IPS DF 4.7 (cell line): Measurements from ENCODE around the gene RPS6KB2.
"Not testable (repeated sequence)": the region's sequence is repeated elsewhere in the genome, so short reads cannot be mapped to it uniquely, and the experiment has no call there.

Experiments used
- DNase-seq: peaks from one replicate; pipeline ENCODE4 v3.0.0-alpha.2; 2013; ENCODE audit warnings: low spot score; ENCODE audit errors: extremely low read depth

RPS6KB2 gene

DNA sequence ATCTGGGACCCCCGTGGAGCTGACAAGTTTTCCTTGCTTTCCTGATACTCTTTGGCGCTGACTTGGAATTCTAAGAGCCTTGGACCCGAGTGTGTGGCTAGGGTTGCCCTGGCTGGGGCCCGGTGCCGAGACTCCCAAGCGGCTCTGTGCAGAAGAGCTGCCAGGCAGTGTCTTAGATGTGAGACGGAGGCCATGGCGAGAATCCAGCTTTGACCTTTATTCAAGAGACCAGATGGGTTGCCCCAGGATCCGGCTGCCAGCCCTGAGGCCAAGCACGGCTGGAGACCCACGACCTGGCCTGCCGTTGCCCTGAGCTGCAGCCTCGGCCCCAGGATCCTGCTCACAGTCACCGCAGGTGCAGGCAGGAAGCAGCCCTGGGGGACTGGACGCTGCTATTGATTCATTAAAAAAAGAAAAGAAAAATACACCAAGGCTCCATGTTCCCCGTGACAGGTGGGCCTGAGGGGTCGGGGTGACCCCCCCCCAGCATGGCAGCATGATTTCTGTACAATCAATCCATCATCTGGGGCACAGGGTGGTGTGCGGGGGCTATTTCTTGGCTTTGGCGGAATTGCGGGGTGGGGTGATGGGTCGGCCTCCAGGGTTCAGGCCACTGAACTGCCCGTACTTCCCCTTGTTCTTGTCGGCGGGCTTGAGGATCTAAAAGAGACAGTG is 30.2 kb upstream of the RPS6KB2 start:
- no peak for DNase-seq

DNA sequence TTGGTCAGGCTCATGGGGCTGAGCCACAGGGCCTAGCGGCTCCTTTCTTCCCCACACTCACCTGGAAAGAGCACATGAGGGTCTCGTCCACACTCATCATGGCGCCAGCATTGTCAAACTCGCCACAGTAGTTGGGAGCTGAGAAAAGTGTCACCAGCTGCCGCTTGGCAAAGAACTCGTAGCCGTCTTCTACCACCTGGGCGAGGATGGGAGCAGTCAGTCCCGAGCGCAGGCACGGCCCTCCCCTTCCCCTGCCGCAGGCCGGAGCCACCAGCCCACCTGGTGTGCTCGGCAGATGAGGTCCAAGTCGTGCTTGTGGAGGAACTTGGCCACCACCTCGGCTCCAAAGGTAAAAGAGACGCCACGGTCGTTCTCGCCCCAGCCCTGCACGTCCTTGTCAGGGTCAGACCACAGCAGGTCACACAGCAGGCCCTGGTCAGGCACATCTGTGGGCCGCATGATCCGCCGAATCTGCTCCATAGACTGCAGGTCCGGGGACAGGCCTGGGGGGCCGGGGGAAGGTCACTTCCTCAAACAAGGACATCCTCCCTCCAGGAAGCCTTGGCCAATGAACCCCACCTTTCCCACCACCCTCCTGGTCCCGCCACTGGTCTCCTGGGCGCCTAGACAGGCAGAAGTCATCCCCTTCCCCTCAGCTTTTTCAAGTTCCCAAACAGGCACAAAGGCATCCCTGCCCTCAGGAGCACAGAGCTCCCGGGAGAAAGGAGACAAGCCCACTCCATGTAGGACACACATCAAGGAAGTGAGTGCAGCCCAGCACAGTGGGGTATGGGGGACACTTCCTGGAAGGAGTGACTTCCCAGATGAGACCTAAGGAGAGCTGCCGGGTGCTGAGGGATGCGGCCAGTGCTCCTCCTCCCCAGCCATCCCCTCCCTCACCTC is 29.4 kb upstream of the RPS6KB2 start:
- DNase-seq, result no peak

- DNase-seq, result no peak
These were observed 27.9 kb upstream of the RPS6KB2 start for GRCh38 chr11:67400251-67400941.

DNA sequence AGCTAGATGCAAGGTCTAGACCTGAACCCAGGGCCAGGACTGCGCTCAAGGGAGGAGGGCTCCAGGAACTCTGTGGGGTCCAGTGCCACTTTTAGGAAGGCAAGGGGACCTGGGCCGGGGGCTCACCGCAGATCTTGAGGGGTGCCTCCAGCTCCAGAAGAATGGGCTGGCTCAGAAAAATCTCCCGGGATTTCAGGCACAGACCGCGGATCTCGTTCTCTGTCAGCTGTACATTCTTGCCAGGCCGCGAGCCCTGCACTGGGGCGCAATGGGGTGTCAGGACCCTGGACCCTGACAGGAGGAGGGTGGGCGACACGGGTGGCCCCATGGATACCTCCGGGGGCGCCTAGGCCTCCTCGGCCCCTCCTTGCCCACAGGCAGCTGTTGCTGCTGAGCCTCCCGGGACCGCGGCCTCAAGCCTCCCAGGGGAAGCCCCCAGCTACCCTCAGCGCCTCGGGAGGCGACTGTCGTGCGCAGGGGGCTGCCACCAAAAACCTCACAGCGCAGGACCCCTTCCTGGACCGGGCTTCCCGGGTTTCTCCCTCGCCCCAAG is 27.3 kb upstream of the RPS6KB2 start:
- no peak for DNase-seq

DNA sequence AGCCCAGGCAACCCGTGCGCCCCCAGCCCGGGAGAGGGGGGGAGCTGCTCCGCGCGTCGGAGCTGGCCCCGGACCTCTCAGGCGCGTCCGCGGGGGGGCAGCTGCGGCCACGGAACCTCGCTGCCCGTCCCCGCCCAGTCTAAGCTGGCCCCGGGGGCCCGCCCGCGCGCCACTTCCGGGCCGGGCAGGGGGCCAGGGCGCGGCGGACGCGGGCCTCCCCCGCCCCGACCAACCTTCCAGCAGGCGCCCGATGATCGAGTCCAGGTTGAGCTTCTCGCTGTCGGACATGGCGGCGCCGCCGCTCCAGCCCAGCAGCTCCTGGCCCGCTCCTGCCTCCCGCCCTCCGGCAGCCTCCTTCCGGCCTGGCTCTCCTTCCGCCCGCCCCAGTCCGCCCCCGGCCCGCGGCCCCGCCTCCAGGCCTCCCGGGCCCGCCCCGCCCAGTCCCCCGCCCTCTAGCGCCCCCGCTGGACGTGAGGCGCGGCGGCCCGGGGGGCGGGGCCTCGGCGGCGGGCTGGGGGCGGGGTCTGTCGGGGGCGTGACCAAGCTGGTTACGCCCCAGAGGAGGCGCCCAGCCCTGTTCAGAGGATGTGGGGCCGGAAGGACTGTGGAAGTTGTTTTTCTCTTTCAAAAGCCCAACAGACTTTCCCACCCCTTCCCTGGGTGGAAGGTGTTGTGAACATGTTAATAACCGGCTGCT is 26.7 kb upstream of the RPS6KB2 start, which contains the start of gene PPP1CA:
TSS of gene PPP1CA (minus strand) at position 364 of the 697 bp plus-strand sequence. CDS start at position 288, 76 bp downstream.
- DNase-seq, result no peak

DNA sequence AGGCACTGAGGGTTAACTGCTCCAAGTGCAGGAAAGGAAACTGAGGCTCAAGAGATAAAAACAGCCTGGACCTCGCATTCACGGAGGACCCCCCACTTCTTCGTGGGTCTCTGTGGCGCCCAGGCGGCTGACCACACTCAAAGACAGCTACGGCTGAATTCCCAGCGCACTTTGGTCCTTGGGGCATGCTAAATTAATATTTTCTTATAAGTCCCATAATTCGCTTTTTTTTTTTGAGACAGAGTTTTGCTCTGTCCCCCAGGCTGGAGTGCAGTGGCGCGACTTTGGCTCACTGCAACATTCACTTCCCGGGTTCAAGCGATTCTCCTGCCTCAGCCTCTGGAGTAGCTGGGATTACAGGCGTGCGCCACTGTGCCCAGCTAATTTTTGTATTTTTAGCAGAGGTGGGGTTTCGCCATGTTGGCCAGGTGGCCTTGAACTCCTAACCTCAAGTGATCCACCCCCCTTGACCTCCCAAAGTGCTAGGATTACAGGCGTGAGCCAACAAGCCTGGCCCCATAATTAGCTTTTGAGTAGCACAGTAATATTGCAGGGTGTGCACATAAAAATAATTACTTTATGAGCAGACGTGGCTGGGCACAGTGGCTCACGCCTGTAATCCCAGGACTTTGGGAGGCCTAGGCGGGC is 26.0 kb upstream of the RPS6KB2 start:
- not testable (repeated sequence) for DNase-seq

GRCh38 chr11:67403085-67403484 is 25.2 kb upstream of the RPS6KB2 start:
- not testable (repeated sequence) for DNase-seq

DNA sequence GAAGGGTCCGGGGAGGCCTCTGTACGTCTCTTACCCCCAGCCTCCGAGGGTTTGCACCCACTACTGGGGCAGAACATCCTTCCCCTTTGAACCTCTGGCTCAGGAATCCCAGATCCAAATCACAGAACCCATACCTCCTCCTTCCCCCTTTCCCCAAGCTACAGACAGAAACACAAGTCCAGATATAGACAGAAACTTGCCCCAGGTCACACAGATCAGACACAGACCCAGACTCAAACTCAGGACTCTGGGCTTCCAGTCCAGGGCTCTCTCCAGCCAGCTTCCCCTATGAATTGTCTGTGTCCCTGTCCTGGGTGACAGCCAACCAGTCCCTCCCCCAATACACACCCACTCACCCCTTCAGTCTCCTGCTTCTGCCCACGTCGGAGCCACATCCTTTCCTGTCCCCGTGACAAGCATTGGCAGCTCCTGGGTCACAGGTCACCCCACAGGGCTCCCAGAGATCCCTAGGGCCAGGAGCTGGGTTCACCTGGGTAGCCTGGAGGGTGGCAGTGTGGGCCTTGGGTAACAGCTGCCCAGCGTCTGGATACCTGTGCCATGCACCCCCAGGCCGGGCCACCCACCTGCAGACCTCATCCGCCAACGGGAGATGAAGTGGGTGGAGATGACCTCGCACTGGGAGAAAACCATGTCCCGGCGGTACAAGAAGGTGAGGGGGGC is 23.6 kb upstream of the RPS6KB2 start:
- DNase-seq, result no peak

- DNase-seq, result no peak
These were observed 23.1 kb upstream of the RPS6KB2 start for GRCh38 chr11:67405196-67405567.

DNA sequence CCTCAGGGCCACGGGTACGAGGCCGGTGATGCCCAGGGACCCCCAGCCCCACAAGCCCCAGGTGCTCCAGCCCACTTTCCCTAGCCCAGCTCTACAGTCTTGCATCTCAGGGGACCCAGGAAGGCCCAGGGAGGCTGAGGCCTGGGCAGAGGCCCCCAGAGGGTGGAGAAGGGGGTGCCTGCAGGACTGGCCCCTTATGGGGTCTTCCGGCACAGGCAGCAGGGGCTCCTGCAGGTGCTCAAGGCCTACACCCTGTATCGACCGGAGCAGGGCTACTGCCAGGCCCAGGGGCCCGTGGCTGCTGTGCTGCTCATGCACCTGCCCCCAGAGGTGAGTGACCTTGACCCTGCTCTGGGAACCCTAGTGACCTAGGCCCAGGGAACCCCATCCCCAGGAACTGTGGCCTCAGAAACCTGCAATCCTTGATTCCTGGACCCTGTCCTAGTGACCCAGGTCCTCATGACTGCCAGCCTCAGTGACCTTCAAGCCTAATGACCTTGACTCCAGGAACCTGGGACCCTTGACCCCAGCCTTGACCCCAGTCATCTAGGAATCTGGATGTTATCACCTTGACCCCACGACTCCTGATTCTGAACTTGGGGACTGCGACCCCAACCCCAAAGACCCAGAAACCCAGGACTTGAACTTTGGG is 22.5 kb upstream of the RPS6KB2 start:
- no peak for DNase-seq

- no peak for DNase-seq
These were observed 21.8 kb upstream of the RPS6KB2 start for GRCh38 chr11:67406420-67406968.

- DNase-seq, result no peak
These were observed 21.2 kb upstream of the RPS6KB2 start for GRCh38 chr11:67406969-67407687.

GRCh38 chr11:67407688-67408163 is 20.6 kb upstream of the RPS6KB2 start:
- DNase-seq, result no peak

DNA sequence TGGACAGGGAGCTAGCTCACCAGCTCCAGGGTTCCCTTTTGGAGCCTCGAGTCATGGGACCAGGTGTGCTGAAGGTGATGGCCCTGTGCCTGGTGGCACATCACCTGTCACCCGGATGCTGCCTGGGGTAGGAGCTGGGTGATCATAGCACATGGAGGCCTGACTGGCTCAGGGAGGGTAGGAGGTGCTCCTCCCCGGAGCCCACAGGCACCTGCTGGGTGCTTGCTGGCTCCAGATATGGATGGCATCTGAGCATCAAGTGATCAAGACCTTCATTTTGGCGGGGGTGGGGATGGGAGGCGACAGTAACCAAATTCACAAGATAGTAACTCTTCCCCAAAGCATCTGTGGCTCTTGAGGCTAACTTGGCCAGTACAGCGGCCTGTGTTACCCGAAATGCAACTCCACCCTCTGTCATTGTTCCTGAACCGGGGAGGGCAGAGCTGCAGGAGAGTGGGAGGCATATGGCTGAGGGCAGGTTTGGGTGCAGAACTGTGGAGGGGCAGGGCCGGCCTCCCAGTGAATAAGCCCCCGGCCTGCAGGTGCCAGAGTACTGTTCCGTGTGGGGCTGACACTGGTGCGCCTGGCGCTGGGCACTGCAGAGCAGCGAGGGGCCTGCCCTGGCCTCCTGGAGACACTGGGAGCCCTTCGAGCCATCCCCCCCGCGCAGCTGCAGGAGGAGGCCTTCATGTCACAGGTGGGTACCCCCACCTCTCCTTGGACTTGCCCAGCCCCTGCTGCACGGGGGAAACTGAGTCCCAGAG is 19.7 kb upstream of the RPS6KB2 start:
- no peak for DNase-seq

GRCh38 chr11:67409261-67409666 is 19.0 kb upstream of the RPS6KB2 start:
- DNase-seq, result no peak

- DNase-seq, result no peak
These were observed 18.4 kb upstream of the RPS6KB2 start for GRCh38 chr11:67409781-67410368.

- no peak for DNase-seq
These were observed 17.9 kb upstream of the RPS6KB2 start for GRCh38 chr11:67410369-67410831.
